ENCODE results near the gene RPS6KB2.

DNA sequence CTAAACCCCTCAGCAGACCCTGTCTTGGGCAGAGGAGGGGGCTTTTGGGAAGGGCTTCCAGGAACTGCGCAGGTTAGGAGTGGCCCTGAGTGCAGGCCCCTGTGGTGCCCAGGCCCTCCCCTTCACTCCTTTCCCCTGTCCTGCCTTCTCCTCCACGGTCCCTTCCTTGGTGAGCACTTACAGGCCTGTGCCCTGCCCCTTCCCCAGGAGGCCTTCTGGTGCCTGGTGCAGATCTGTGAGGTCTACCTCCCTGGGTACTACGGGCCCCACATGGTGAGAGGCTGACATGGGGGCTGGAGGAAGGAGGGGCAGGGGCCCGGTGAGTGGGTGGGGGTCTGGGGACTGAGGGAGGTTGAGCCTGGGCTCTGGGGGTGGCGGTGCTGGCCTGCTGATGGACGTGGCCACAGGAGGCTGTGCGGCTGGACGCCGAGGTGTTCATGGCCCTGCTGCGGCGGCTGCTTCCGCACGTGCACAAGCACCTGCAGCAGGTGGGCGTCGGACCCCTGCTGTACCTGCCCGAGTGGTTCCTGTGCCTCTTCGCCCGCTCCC, 21.8 kb upstream of the RPS6KB2 start:
- TF ChIP-seq POLR2AphosphoS5 (IDR thresholded peaks at IDR 0.05) = no peak
- TF ChIP-seq, protein P1, sequence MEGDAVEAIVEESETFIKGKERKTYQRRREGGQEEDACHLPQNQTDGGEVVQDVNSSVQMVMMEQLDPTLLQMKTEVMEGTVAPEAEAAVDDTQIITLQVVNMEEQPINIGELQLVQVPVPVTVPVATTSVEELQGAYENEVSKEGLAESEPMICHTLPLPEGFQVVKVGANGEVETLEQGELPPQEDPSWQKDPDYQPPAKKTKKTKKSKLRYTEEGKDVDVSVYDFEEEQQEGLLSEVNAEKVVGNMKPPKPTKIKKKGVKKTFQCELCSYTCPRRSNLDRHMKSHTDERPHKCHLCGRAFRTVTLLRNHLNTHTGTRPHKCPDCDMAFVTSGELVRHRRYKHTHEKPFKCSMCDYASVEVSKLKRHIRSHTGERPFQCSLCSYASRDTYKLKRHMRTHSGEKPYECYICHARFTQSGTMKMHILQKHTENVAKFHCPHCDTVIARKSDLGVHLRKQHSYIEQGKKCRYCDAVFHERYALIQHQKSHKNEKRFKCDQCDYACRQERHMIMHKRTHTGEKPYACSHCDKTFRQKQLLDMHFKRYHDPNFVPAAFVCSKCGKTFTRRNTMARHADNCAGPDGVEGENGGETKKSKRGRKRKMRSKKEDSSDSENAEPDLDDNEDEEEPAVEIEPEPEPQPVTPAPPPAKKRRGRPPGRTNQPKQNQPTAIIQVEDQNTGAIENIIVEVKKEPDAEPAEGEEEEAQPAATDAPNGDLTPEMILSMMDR (IDR thresholded peaks at IDR 0.05) = no peak
- no peak for TF ChIP-seq POLR2A (IDR thresholded peaks at IDR 0.05)
